GM12878 (cell line): ENCODE data around the gene IGSF23. TPM values are rescaled to one million over a fixed set of nuclear protein-coding genes. Genes with fewer than 3 reads are reported as not detected.

Source experiments
- ATAC-seq: fragments of 200-7000 bp; cut with Tn5 transposase; 3 replicates; pipeline ENCODE4 v1.9.1; 2020; ENCODE audit warnings: mild to moderate bottlenecking, moderate library complexity
- BruUV-seq: library from RNA; stranded (reverse); fragments of 400-500 nt; replicated peaks from 2 replicates; lab custom pipeline; 2021; lab: Mats Ljungman, UMichigan
- CTCF ChIA-PET: fragments of 300-600 bp; sonication (Branson Sonifier 250); formaldehyde crosslinking; extraction: SDS; loops from one replicate; lab custom pipeline; 2021; ENCODE audit warnings: inconsistent platforms; lab: Yijun Ruan, JAX
- POLR2A ChIA-PET: fragments of 350-600 bp; formaldehyde crosslinking; extraction: SDS; loops from one replicate; lab custom pipeline; 2021; ENCODE audit warnings: inconsistent platforms; lab: Charles Lee
- RAD21 ChIA-PET: fragments of 300-600 bp; sonication (Branson Sonifier 250); formaldehyde crosslinking; loops from one replicate; lab custom pipeline; 2023; ENCODE audit warnings: antibody characterized with exemption; ENCODE audit not compliant: unreplicated experiment; lab: Charles Lee
- SMC1A ChIA-PET: fragments of 300-600 bp; sonication (Branson Sonifier 250); formaldehyde crosslinking; loops from one replicate; lab custom pipeline; 2023; ENCODE audit not compliant: unreplicated experiment, uncharacterized antibody; lab: Charles Lee
- DNase-seq: peaks from one replicate; pipeline ENCODE4 v3.0.0-alpha.2; 2011; ENCODE audit warnings: low read depth, low spot score
- FAIRE-seq: peaks from 3 replicates; lab custom pipeline; 2011; peaks lifted over from hg19 to GRCh38; lab: Jason Lieb, UNC
- H2AFZ ChIP-seq: 2 replicates; pipeline ENCODE4 v1.6.0; 2011; ENCODE audit warnings: low read depth, low read length, control low read depth; ENCODE audit not compliant: control insufficient read depth
- H3K27ac ChIP-seq: 2 replicates; pipeline ENCODE4 v1.5.1; 2011; ENCODE audit warnings: control low read depth; ENCODE audit not compliant: control insufficient read depth, insufficient read depth
- H3K27me3 ChIP-seq, 2 experiments: replicated peaks in 1 of 2; 2 replicates each; pipeline versions ENCODE4 v1.6.0 to v1.6.1; 2011; ENCODE audit warnings: low read length in 1 of 2; ENCODE audit not compliant: control insufficient read depth in 2 of 2, insufficient read depth in 2 of 2
- H3K36me3 ChIP-seq, 2 experiments: 2 replicates each; pipeline ENCODE4 v1.5.1; 2011; ENCODE audit warnings: low read length in 1 of 2; ENCODE audit not compliant: control insufficient read depth in 2 of 2, insufficient read depth in 2 of 2
- H3K4me1 ChIP-seq: 2 replicates; pipeline ENCODE4 v1.6.1; 2011; ENCODE audit warnings: mild to moderate bottlenecking, low read length, moderate library complexity, mixed read lengths; ENCODE audit not compliant: control insufficient read depth, insufficient read depth
- H3K4me2 ChIP-seq: 2 replicates; pipeline ENCODE4 v1.6.0; 2011; ENCODE audit warnings: control low read depth; ENCODE audit not compliant: control insufficient read depth, insufficient read depth
- H3K4me3 ChIP-seq: fragments of 200-600 bp; sonication (generic); 2 replicates; pipeline ENCODE4 v1.5.1; 2016
- H3K79me2 ChIP-seq: 2 replicates; pipeline ENCODE4 v1.6.0; 2011; ENCODE audit warnings: low read length; ENCODE audit not compliant: control insufficient read depth, insufficient read depth
- H3K9ac ChIP-seq: 2 replicates; pipeline ENCODE4 v1.8.0; 2011; ENCODE audit warnings: low read length, control low read depth, mixed read lengths; ENCODE audit not compliant: control insufficient read depth, insufficient read depth
- H3K9me3 ChIP-seq: replicated peaks from 3 replicates; pipeline ENCODE4 v1.5.1; 2011; ENCODE audit warnings: mild to moderate bottlenecking, low read length; ENCODE audit not compliant: control insufficient read depth, insufficient read depth
- H4K20me1 ChIP-seq: 2 replicates; pipeline ENCODE4 v1.6.0; 2011; ENCODE audit not compliant: control insufficient read depth, insufficient read depth
- ATF7 ChIP-seq: fragments of 450-650 bp; IDR thresholded peaks from 2 replicates; pipeline ENCODE4 v1.6.1; 2016; ENCODE audit warnings: low read depth, mild to moderate bottlenecking
- CHD4 ChIP-seq: fragments of 200-600 bp; sonication (generic); IDR thresholded peaks from 2 replicates; pipeline ENCODE4 v1.6.1; 2016; ENCODE audit warnings: mild to moderate bottlenecking
- CREM ChIP-seq: IDR thresholded peaks from 2 replicates; pipeline ENCODE4 v1.6.1; 2014; ENCODE audit warnings: antibody characterized with exemption, low read depth
- KDM1A ChIP-seq: fragments of 200-600 bp; sonication (generic); IDR thresholded peaks from 2 replicates; pipeline ENCODE4 v1.6.1; 2016; ENCODE audit warnings: borderline replicate concordance
- NR2C2 ChIP-seq: IDR thresholded peaks from 2 replicates; pipeline ENCODE4 v1.6.1; 2011; ENCODE audit warnings: borderline replicate concordance, low read depth; ENCODE audit not compliant: control insufficient read depth, insufficient read length
- RUNX3 ChIP-seq: IDR thresholded peaks from 2 replicates; pipeline ENCODE4 v1.6.1; 2012; ENCODE audit warnings: low read length, inconsistent platforms
- WGBS: methylation state at CpG from one replicate; pipeline ENCODE4 v1.1.6; 2016; ENCODE audit warnings: low lambda C conversion rate; ENCODE audit not compliant: insufficient replicate concordance, insufficient coverage; ENCODE audit errors: missing lambda C conversion rate; 5-methylcytosine and 5-hydroxymethylcytosine counted together
- in situ Hi-C: fragments of 300-500 bp; cut with MboI; formaldehyde crosslinking; loops from 9 replicates; pipeline ENCODE4 v1.14.3; 2018; ENCODE audit warnings: mixed read lengths
- intact Hi-C: fragments of 100-400 bp; cut with micrococcal nuclease; formaldehyde crosslinking; loops from one replicate; pipeline ENCODE4 v1.14.2; 2022; ENCODE audit not compliant: unreplicated experiment
- polyA plus RNA-seq, 11 experiments: library from polyadenylated mRNA; depleted of rRNA in 4 of 11; unstranded in 6 of 11; stranded (reverse) in 5 of 11; fragments of >200 nt; fragmentation: Nextera tagmentation in 4 of 11; fragmentation: Illumina TruSeq in 1 of 11; extraction: Ambion mirVana in 4 of 11; extraction: Trizol in 1 of 11; gene quantifications; 1 replicate in 1 of 11; 2 replicates in 10 of 11; pipeline versions ENCODE4 v1.2.1 to v1.2.3, GENCODE V29; 2011 to 2016; ENCODE audit warnings: inconsistent platforms in 2 of 11, missing spikeins in 2 of 11, low read depth in 1 of 11
- total RNA-seq, 4 experiments: library from RNA; depleted of rRNA in 3 of 4; stranded (reverse); fragments of >200 nt in 3 of 4; fragmentation: Illumina TruSeq in 1 of 4; extraction: Trizol in 1 of 4; gene quantifications; 2 replicates each; pipeline versions ENCODE4 v1.2.1 to v1.2.3, GENCODE V29; 2013 to 2021
- TF ChIP-seq, protein P1 (sequence below): fragments of 450-650 bp; IDR thresholded peaks from 2 replicates; pipeline ENCODE4 v1.6.1; 2017; ENCODE audit warnings: mild to moderate bottlenecking, low read depth, inconsistent platforms; ENCODE audit not compliant: poor library complexity, severe bottlenecking
- TF ChIP-seq, protein P2 (sequence below): IDR thresholded peaks from 2 replicates; pipeline ENCODE4 v1.6.1; 2011; ENCODE audit warnings: borderline replicate concordance, low read depth, mild to moderate bottlenecking, moderate library complexity, mixed read lengths, low read length; ENCODE audit not compliant: insufficient read depth; ENCODE audit errors: extremely low read length

Gene IGSF23
- total and polyA plus RNA-seq, 10 of the 15 experiments (the other 5 are each of a cell fraction or from before 2014, with no cell fraction given), result not detected

DNA sequence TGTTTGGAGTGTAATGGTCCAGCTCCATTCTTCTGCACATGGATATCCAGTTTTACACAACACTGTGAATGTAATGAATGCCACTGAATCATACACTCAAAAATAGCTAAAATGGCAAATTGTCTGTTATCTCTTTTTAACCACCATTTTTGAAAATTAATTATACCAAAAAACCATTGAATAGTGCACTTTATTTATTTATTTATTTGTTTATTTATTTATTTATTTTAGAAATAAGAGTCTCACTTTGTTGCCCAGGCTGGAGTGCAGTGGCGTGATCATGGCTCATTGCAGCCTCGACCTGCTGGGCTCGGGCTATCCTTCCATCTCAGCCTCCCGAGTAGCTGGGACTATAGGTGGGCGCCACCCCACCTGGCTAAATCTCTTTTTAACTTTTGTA, 50.6 kb downstream of the IGSF23 start:
- no TSS peak for BruUV-seq
- FAIRE-seq (no peak), DNase-seq (no peak), ATAC-seq (no peak)
- ChIA-PET CTCF (interaction anchor here (0.7 to 2.6 kb wide), 8 partner anchors 9 to 144 kb away, joined by 3 to 15 read pairs (median 3); no protein-coding TSS in a partner anchor), RAD21 (interaction anchor here (1.5 to 2.6 kb wide), 2 partner anchors 10 to 107 kb away, joined by 7 to 9 read pairs; no protein-coding TSS in a partner anchor), POLR2A (interaction anchor here (1.0 kb wide), 1 partner anchor 13 kb away, joined by 3 read pairs; no protein-coding TSS in a partner anchor), SMC1A (interaction anchor here (0.6 kb wide), 1 partner anchor 1687 kb away, joined by 3 read pairs; no protein-coding TSS in a partner anchor)
- no peak overlapping the region for H2AFZ ChIP-seq
- no peaks in the 10 kb centered on the region for H4K20me1 ChIP-seq
- no peaks in the 10 kb centered on the region for H3K27me3 ChIP-seq
- WGBS, result 39% methylated on average over 5 of the region's 5 CpGs
- no peaks in the 10 kb centered on the region for H3K36me3 ChIP-seq
- H3K79me2 ChIP-seq, result no peaks in the 10 kb centered on the region
- H3K27ac ChIP-seq, result no peak overlapping the region
- no peaks in the 10 kb centered on the region for H3K4me1 ChIP-seq
- H3K9ac ChIP-seq, result no peak overlapping the region
- intact Hi-C loops (no loop called here), in situ Hi-C loops (no loop called here)
- H3K4me2 ChIP-seq, result no peak overlapping the region
- no peaks in the 10 kb centered on the region for H3K9me3 ChIP-seq
- no peak overlapping the region for H3K4me3 ChIP-seq
- TF ChIP-seq CREM (no peak), CHD4 (no peak), ATF7 (no peak), RUNX3 (no peak), KDM1A (no peak), NR2C2 (no peak)
- TF ChIP-seq, protein P1, sequence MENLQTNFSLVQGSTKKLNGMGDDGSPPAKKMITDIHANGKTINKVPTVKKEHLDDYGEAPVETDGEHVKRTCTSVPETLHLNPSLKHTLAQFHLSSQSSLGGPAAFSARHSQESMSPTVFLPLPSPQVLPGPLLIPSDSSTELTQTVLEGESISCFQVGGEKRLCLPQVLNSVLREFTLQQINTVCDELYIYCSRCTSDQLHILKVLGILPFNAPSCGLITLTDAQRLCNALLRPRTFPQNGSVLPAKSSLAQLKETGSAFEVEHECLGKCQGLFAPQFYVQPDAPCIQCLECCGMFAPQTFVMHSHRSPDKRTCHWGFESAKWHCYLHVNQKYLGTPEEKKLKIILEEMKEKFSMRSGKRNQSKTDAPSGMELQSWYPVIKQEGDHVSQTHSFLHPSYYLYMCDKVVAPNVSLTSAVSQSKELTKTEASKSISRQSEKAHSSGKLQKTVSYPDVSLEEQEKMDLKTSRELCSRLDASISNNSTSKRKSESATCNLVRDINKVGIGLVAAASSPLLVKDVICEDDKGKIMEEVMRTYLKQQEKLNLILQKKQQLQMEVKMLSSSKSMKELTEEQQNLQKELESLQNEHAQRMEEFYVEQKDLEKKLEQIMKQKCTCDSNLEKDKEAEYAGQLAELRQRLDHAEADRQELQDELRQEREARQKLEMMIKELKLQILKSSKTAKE, result no peak
- TF ChIP-seq, protein P2, sequence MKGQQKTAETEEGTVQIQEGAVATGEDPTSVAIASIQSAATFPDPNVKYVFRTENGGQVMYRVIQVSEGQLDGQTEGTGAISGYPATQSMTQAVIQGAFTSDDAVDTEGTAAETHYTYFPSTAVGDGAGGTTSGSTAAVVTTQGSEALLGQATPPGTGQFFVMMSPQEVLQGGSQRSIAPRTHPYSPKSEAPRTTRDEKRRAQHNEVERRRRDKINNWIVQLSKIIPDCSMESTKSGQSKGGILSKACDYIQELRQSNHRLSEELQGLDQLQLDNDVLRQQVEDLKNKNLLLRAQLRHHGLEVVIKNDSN, result no peak
